ENCODE results near the gene PRDM11. TPM values are rescaled to one million over a fixed set of nuclear protein-coding genes. Genes with fewer than 3 reads are reported as not detected.

Gene PRDM11
- total and polyA plus RNA-seq, 8 donors, result 13.6 to 29.6 (median 21.4) TPM

DNA sequence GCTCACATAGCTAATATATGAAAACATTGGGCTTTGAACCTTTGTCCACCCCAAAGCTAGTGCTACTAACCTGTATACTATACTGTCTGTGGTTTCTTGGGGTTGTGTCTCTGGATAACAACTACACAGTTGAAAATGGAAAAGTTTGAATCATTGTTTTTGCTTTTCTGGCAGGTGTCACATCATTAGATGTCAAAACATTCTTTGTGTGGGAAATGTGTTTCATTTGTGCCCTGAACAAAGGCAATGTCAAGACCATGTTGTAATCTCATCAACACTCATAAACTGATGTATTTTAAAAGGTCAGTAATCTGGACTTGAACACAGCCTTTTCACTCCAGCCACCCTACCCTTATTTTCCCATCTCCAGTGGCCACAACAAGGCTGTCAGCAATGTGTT lies 123.2 kb downstream of the PRDM11 start:
- Histone ChIP-seq H3K36me3 (no peaks in the 10 kb centered on the region), H3K9me3 (no peaks in the 10 kb centered on the region), H3K4me3 (no peak overlapping the region), H3K4me1 (no peaks in the 10 kb centered on the region), H3K27me3 (peaks cover 0 to 21% of the 10 kb centered on the region in 2 donors), H3K27ac (no peak overlapping the region)
- no peak for TF ChIP-seq CTCF (IDR thresholded peaks at IDR 0.05)
- no peak for DNase-seq
- intact Hi-C loops (cut with DNase I), result loop anchor here in 1 of 2 donors (10.0 kb wide), 1 partner anchor 345 kb away; no protein-coding TSS in a partner anchor
- no peak for ATAC-seq

- Histone ChIP-seq H3K27me3 (peaks cover 0 to 16% of the 10 kb centered on the region in 2 donors), H3K27ac (no peak overlapping the region), H3K36me3 (no peaks in the 10 kb centered on the region), H3K4me3 (no peak overlapping the region), H3K9me3 (no peaks in the 10 kb centered on the region), H3K4me1 (no peaks in the 10 kb centered on the region)
- intact Hi-C loops (cut with DNase I), result loop anchor here in 1 of 2 donors (10.0 kb wide), 1 partner anchor 346 kb away; no protein-coding TSS in a partner anchor
- ATAC-seq (no peak), DNase-seq (no peak)
- no peak for TF ChIP-seq CTCF (IDR thresholded peaks at IDR 0.05)
Observed at GRCh38 chr11:45270946-45271716, 124.7 kb downstream of the PRDM11 start.

DNA sequence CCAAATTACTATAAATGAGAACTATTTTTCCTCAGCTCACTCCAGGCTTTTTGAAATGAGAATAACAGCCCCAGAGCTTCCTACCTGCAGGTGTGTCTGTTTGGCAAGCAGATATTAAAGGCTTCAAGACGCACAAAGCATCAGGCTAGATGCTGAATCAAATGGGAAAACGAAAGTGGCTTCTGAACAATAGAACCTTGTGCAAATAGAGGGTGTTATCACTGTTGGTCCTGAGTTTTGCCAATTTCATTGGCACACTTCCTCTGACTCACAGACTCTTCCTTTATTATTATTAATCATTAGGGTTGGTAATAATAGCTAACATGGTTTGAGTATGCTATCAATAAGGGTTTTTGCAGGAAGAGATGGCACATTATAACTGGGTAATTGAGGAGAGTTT lies 126.3 kb downstream of the PRDM11 start:
- H3K27me3 ChIP-seq, result peaks cover 0 to 12% of the 10 kb centered on the region in 2 donors
- H3K4me3 ChIP-seq, result no peak overlapping the region
- ATAC-seq (no peak), DNase-seq (no peak)
- H3K27ac ChIP-seq, result no peak overlapping the region
- intact Hi-C loops (cut with DNase I), result loop anchor here in 1 of 2 donors (10.0 kb wide), 1 partner anchor 348 kb away; no protein-coding TSS in a partner anchor
- TF ChIP-seq CTCF (IDR thresholded peaks at IDR 0.05), result no peak
- no peaks in the 10 kb centered on the region for H3K9me3 ChIP-seq
- no peaks in the 10 kb centered on the region for H3K36me3 ChIP-seq
- no peaks in the 10 kb centered on the region for H3K4me1 ChIP-seq

- Histone ChIP-seq H3K4me3 (no peak overlapping the region), H3K27me3 (peaks cover 0 to 9% of the 10 kb centered on the region in 2 donors), H3K4me1 (no peaks in the 10 kb centered on the region), H3K36me3 (no peaks in the 10 kb centered on the region), H3K27ac (no peak overlapping the region), H3K9me3 (no peaks in the 10 kb centered on the region)
- DNase-seq (no peak), ATAC-seq (no peak)
- TF ChIP-seq CTCF (IDR thresholded peaks at IDR 0.05), result no peak
- intact Hi-C loops (cut with DNase I), result loop anchor here in 1 of 2 donors (10.0 kb wide), 1 partner anchor 349 kb away; no protein-coding TSS in a partner anchor
Observed at GRCh38 chr11:45273509-45273908, 127.1 kb downstream of the PRDM11 start.

- intact Hi-C loops (cut with DNase I), result loop anchor here in 1 of 2 donors (10.0 kb wide), 1 partner anchor 349 kb away; no protein-coding TSS in a partner anchor
- no peak for DNase-seq
- Histone ChIP-seq H3K9me3 (no peaks in the 10 kb centered on the region), H3K4me1 (no peaks in the 10 kb centered on the region), H3K4me3 (no peak overlapping the region), H3K27me3 (peaks cover 0 to 4% of the 10 kb centered on the region in 2 donors), H3K36me3 (no peaks in the 10 kb centered on the region), H3K27ac (no peak overlapping the region)
- ATAC-seq, result no peak
- TF ChIP-seq CTCF (IDR thresholded peaks at IDR 0.05), result no peak
Observed at GRCh38 chr11:45274206-45274605, 127.8 kb downstream of the PRDM11 start.

Data from left lung (tissue), 10 donors.